ENCODE data around the gene ZFHX3. TPM values are rescaled to one million over a fixed set of nuclear protein-coding genes. Genes with fewer than 3 reads are reported as not detected.
A peak's percentile ranks its signal among the peaks of the same experiment; 100 is the strongest.

ZFHX3 gene
- total RNA-seq, 1 experiment from 2014 or later: 2.2 TPM

DNA sequence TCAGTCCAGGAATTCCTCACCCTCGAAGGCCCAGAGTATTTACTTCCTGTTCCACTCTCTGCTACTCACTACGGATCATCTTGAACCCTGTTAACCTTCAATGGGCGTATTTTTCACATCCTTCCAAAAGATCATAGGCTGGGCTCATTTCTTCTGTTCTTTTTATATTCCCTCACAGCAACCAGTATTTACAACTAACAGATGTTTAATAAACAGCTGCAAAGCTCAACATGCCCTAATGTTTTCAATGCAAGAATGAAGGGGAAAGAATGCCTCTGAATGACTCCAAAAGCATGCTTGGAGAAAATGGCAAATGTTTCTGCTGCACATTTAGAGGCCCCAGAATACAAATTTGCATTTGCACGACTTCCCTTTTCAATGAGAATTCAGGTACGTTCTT lies 174.9 kb downstream of the ZFHX3 start:
- DNase-seq (ENCODE audit: low read depth, low spot score): no peak
- in situ Hi-C loops (cut with HindIII; ENCODE audit: low pct_unique_long_range_greater_than_20kb, low sequenced_read_pairs): no loop called here

DNA sequence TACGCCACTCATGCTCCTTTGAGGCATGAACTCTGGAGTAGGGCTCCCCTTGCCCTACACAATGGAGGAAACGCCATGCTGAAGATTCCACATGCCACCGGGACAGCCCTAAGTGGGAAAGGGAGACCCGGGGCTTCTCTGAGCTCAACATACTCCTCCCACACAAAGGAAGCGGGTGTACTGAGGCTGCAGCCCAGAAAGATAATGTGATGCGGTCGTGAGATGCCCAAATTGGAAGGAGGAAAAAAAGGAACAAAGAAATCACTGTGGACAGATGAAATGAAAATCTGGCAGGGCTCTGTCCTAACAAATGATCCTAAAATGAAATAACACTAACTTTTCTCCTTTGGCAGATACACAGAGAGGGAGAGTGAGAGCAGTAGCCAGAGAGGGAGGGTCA lies 182.1 kb downstream of the ZFHX3 start:
- DNase-seq (ENCODE audit: low read depth, low spot score): peak; percentile 14
- in situ Hi-C loops (cut with HindIII; ENCODE audit: low pct_unique_long_range_greater_than_20kb, low sequenced_read_pairs): no loop called here

DNA sequence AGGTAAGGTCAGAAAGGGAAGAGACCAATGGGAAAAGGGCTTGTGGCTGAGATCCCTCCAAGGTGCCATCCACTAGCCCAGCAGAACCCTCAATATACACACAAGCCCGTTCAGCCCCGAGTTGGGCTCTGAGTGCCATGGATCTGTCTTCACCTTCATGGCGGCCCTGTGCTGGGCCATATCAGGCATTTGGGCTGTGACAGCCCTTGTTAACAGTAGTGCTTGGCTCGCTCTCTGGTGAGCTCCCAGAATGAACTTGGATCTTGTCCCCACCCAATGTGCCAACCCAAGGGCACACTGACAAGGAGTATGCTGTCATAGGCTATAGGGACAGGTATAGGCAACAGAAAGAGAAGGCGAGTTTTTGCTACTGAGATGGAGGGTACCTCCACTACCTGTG lies 182.7 kb downstream of the ZFHX3 start:
- DNase-seq (ENCODE audit: low read depth, low spot score): no peak
- in situ Hi-C loops (cut with HindIII; ENCODE audit: low pct_unique_long_range_greater_than_20kb, low sequenced_read_pairs): no loop called here

DNA sequence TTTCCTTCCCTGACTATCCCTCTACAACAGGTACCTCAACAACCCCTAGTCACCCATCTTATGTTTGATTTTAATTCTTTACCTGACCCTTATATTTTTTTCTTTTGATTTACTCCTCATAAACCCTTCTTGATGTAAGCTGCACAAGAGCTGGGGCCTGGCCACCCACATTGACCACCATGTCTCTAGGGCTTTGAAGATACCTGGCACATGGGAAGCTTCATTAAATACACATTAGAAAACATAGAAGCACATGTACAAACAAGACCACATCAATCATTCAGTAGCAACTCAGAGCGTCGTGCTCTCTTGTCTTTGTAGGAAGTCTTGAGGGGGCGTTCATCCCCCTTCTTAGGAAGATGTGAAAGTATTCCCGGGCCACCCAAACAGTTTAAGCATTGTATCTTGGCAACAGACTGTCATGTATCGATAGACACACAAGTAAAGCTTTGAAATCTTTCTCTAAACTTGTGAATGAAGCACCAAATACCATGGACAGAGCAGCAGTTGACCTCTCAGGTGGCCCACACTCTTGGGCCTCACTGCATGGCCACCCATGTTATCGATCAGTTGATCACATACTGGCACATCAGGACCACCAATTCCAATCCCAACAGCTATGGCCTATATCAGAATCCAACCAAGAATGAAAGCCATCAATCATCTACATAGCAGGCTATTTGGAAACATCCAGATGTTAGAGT lies 183.6 kb downstream of the ZFHX3 start:
- no peak for DNase-seq (ENCODE audit: low read depth, low spot score)
- in situ Hi-C loops (cut with HindIII; ENCODE audit: low pct_unique_long_range_greater_than_20kb, low sequenced_read_pairs): no loop called here

DNA sequence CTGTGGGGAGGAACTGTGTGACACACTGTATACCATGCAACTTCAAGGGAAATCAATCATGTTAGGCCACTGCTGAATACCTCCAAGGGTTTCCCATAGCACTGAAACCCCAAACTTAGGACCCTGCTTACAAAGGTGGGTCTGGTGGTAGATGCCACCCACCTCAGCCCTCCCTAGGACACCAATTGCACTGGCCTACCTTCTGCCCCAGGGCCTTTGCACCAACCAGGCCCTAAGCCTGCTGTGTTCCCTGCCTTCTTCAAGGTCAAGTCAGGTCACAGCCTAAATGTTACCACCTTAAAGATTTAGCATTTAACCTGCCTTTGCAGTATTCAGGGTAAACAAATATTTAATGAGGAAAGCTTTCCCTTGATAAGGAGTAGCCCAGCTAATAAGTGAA lies 185.8 kb downstream of the ZFHX3 start:
- in situ Hi-C loops (cut with HindIII; ENCODE audit: low pct_unique_long_range_greater_than_20kb, low sequenced_read_pairs): no loop called here
- no peak for DNase-seq (ENCODE audit: low read depth, low spot score)

DNA sequence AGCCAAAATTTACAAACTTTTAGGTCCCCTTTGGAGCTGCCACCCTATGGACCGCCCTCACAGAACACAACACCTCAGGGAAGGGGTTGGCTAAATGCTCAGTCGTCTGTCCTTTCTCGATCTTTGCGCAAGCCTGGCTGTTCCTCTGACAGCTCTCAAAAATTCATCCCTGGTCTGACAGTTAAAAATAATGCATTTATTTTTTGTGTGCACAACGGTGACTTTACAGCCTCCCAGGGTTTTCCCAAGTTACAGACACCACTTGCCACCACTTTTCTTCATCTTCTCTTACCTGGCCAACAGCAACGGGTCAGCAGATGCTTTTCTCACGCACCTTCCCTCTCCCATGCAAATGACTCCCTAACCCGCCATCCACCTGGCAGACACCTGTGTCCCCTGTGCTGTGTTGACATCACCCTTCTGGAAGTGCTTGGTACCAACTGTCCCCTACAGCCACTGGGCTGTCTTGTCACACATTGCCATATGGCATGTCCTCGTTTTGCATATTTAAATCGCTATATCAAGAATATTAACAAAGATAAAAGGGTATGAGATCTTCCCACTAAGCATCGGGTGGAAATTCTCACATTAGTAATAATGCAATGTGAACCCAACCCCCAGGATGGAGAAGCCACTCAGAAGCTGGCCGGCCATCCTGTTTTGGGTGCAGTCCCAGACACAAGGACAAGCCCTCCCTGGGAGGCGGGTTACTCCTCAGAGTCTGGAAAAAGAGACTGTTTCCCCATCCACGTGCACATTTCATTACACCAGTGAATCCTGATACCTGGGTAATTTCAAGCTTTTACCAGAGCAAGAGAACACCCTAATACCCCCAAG lies 187.0 kb downstream of the ZFHX3 start:
- in situ Hi-C loops (cut with HindIII; ENCODE audit: low pct_unique_long_range_greater_than_20kb, low sequenced_read_pairs): no loop called here
- DNase-seq (ENCODE audit: low read depth, low spot score): no peak

DNA sequence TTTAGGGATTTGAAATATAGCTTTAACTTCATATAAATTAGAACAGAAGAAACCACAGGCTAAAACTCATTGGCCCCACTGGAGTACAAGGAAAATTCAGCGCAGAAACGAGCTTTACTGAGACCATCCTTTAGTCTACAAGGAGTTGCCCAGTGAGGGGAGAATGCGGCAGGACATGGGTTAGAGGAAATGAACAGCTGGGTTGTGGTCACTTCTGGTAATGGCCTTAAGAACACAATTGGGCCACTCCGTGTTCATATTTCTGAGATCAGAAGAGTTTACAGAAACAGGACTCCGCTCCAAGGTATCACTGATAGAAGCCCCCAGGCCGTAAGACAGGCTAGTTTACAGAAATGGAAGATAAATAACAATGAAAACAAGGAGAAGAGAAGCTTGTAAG lies 188.3 kb downstream of the ZFHX3 start:
- DNase-seq (ENCODE audit: low read depth, low spot score): no peak
- in situ Hi-C loops (cut with HindIII; ENCODE audit: low pct_unique_long_range_greater_than_20kb, low sequenced_read_pairs): no loop called here

DNA sequence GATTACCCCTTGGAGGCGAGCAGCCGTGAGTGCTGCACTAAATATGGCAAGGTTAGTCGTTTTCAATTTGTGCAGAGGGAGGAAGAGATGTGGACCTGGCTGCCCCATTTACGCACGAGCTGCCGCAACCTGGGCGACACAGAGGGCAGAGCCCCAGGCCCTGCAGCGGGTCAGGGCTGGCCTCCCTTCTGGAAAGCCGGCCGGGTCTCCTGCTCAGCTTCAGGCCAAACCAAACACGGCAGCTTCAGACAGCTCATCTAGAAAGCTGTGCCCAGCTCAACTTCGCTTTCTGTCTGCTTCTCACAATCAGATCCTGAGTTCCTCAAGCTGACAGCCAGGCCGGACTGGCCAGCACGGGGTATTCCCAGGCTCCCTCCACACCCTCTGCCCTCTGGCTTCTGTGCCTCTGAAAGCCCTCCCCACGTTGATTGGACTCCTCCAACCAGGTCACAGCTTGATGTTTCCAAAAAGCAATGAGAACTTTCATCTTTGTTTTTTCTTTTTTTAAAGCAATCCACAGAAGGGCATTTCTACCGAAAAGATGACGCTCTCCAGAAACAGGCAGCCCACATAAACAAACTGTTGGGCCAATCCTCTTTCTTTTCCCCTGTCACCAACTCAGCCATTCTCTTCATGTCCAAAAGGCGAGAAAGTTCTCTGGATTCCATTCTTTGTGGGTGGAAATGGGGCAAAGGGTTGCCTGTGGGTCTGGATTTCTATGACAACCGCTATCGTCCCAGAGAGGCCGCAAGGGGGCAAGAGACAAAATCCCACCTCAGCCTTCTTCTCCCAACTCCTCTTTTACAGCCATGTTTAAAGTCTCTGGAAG lies 189.0 kb downstream of the ZFHX3 start:
- in situ Hi-C loops (cut with HindIII; ENCODE audit: low pct_unique_long_range_greater_than_20kb, low sequenced_read_pairs): no loop called here

DNA sequence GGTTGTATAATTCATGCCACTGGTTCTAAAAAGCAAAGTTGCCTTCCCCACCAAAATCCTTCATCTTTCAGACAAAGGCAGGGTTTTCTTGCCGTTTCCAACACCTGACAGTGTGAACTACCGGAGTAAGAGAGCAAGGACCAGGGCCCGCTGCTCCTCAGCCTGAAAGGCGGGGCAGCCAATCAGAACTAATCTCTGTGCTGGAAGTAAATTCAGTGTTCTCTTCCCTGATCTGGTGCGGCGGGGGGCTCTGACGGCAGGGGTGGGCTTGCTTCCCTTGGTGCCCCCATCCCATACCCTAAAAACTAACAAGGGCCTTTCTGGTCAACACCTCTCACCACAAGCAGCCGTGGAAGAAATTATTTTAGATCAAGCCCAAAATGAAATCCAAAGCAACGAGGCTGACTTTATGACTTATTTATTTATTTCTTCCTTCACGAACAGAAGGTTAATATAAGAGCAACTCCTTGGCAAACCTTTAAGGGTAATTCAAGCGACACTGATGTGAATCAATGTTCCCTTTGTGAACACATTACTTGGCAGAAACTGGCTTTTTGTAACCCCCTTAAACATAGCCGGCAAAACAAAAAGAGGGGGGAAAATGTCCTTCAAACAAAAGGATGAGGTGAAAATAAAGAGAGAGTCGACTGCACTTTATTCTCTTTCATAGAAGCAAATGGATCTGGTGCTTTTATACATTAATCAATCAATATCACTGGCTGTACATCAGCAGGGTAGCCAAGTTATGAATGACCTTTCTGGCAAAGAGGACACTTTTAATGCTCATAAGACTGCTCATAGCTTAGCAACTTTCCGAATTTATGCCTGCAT lies 189.9 kb downstream of the ZFHX3 start:
- in situ Hi-C loops (cut with HindIII; ENCODE audit: low pct_unique_long_range_greater_than_20kb, low sequenced_read_pairs): no loop called here
- no peak for DNase-seq (ENCODE audit: low read depth, low spot score)

More for the DNA sequence above, 189.0 kb downstream of the ZFHX3 start:
- no peak for DNase-seq (ENCODE audit: low read depth, low spot score)

DNA sequence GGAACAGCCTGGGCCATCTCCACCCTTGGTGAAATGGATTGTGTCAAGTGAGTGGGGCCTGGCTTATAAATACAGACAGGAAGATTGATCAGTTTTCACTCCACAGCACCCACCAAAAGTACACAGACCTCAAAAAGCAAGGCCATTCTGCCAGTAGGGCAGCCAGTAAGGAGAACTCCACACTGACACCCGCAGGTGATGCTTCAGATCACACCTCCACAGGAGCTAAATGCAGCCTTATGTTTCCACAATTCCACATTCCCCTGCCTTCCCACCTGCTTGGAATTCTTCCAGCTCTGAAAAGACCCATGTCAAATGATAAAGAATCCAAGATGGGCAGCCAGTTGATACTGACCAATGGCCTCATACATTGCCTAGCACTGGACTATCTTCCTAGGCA lies 191.1 kb downstream of the ZFHX3 start:
- DNase-seq (ENCODE audit: low read depth, low spot score): peak; percentile 19
- in situ Hi-C loops (cut with HindIII; ENCODE audit: low pct_unique_long_range_greater_than_20kb, low sequenced_read_pairs): no loop called here

DNA sequence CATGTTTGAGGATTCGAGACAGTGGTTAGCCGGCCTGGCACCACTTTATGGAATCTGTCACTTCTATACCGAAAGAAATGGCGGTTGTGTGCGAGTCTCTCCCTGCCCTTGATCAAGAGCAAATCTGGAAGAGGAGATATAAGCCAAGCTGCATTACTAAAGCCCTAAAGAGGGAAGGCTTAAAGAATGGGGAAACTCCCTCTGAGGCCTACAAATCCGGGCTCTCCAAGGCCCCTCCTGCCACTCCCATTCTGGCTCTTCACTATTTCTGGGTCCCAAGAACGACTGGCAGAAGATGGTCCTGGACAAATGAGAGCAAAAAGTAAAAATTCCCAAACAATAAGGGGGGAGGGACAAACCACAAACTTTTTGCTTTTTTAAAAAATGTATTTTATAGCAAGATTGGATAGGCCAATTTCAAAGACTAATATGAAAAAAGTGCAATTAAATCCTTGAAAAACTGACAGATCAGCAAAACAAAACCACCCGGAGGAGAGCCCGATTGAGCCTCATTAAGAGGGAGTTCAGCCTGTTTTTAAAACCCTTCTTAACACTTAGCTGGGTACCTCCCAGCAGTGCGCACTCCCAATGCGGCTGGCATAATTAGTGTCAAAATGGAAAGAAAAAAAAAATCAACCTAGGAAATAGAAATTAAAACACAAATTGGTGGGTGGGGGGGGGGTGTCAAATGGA lies 193.5 kb downstream of the ZFHX3 start:
- DNase-seq (ENCODE audit: low read depth, low spot score): no peak
- in situ Hi-C loops (cut with HindIII; ENCODE audit: low pct_unique_long_range_greater_than_20kb, low sequenced_read_pairs): no loop called here

DNA sequence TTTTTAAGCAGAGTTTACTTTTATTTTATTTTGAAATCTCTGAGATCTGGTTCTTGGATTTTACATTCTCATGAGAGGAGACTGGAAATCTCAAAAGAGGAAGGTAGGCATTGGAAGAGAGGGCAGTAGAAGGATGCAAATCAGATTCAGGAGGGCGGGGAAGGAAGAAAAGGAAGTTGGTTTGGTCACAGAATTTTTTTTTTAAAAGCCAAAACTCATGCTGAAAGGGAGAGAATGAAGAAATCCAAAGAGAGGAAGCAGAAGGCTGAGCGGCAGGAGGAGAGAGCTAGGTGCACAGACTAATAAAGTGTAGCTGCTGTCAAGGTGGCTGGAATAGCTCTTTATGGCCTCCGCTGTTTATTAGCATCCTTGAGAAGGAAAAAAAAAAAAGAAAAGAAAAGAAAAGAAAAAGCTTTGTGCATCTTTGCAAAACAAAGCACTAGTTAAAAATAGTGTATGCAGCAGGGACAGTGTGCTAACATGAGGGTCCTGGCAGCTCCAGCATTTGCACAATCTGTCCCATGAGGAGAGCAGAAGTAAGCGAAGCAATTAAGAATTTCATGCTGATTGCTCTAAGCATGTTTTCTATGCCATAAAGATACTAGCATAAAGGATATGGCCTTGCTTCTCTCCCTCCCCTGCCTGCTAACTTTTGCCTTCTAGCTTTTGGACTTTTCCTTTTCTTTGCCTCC lies 194.2 kb downstream of the ZFHX3 start:
- DNase-seq (ENCODE audit: low read depth, low spot score): no peak
- in situ Hi-C loops (cut with HindIII; ENCODE audit: low pct_unique_long_range_greater_than_20kb, low sequenced_read_pairs): no loop called here

DNA sequence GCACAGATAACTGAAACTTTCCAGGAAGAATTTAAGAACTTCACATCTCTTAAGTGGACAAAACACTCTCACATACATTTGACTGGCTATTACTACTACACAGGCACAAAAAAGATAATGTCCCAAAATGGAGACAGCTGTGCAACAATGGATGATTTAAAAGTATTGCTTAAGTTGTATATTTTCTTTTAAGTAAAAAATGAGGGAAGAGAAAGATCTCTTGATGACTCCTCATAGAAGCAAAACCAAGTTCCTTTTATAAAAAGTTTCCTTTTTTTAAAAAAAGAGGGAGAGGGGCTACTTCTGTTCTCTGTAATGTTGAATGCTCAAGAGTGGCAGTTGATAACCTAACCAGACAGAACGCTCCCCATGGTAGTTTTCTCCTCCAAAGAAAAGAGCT lies 195.5 kb downstream of the ZFHX3 start:
- no peak for DNase-seq (ENCODE audit: low read depth, low spot score)
- in situ Hi-C loops (cut with HindIII; ENCODE audit: low pct_unique_long_range_greater_than_20kb, low sequenced_read_pairs): no loop called here

DNA sequence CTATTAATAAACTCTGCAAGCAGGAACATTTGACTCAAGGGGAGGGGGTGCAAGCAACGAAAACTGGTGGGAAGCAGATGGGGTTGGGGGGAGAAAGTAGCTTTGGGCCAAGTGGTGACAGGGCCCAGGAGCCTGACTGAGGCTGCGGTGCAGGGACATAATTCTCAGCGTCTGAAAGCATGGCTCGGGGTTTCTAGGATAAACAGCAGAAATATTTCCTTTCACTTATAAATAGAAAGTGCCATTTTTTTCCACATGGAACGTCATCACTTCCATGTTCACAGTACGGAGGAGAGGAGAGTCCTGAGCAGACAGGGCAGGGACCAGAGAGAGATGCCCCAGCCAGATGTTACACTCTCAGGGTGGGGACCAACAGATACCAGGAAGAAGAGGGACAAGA lies 197.1 kb downstream of the ZFHX3 start:
- DNase-seq (ENCODE audit: low read depth, low spot score): no peak

DNA sequence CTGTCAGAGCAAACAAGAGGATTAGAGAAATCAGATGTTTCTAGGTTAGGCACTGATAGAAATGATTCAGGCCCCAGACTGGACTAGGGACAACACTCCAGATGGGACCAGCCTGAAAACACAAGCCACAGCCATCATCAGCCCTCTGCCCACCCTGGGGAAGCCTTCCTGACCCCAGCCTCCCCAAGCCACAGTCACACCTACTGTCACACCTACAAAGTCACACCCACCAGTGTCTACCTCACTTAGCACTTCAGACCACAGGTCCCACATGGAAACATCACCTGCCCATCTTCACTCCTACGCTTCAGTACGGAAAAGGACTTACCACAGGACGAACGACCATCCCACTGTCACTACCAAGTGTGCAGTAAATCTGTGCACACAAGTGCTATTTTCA lies 197.9 kb downstream of the ZFHX3 start:
- in situ Hi-C loops (cut with HindIII; ENCODE audit: low pct_unique_long_range_greater_than_20kb, low sequenced_read_pairs): no loop called here

More for the DNA sequence above, 197.1 kb downstream of the ZFHX3 start:
- in situ Hi-C loops (cut with HindIII; ENCODE audit: low pct_unique_long_range_greater_than_20kb, low sequenced_read_pairs): no loop called here

More for the DNA sequence above, 197.9 kb downstream of the ZFHX3 start:
- no peak for DNase-seq (ENCODE audit: low read depth, low spot score)

All from SK-MEL-5 (cell line).